Right atrium auricular region (tissue), 2 donors: ENCODE measurements around the gene SIGLEC10. TPM values are rescaled to one million over a fixed set of nuclear protein-coding genes. Genes with fewer than 3 reads are reported as not detected.

Experiments used
- DNase-seq: peaks from one replicate; pipeline ENCODE4 v3.0.0-alpha.2; 2019; ENCODE audit warnings: low spot score
- H3K27ac ChIP-seq, 2 donors: fragments of 200-600 bp; sonication (generic); 1 replicate in 1 of 2; 2 replicates in 1 of 2; pipeline ENCODE4 v1.5.1; 2016 to 2019
- H3K27me3 ChIP-seq, 2 donors: fragments of 200-600 bp; sonication (generic); one replicate each; pipeline versions ENCODE4 v1.5.1 to v1.6.0; 2017 to 2019
- H3K36me3 ChIP-seq: fragments of 200-600 bp; sonication (generic); one replicate; pipeline ENCODE4 v1.5.1; 2016
- H3K4me1 ChIP-seq, 2 donors: fragments of 200-600 bp; sonication (generic); one replicate each; pipeline versions ENCODE4 v1.5.1 to v1.6.0; 2017 to 2019
- H3K4me3 ChIP-seq, 2 donors: fragments of 200-600 bp; sonication (generic); 1 replicate in 1 of 2; 2 replicates in 1 of 2; pipeline ENCODE4 v1.5.1; 2017 to 2019; ENCODE audit warnings: mild to moderate bottlenecking in 1 of 2, moderate library complexity in 1 of 2
- H3K9me3 ChIP-seq, 2 donors: fragments of 200-600 bp; sonication (generic); one replicate each; pipeline ENCODE4 v1.5.1; 2019
- CTCF ChIP-seq, 2 donors: fragments of 200-600 bp; sonication (generic); IDR thresholded peaks; one replicate each; pipeline ENCODE4 v1.5.1; 2019; ENCODE audit warnings: antibody characterized with exemption in 2 of 2
- total RNA-seq, 2 donors: library from RNA; depleted of rRNA; stranded (reverse); fragments of >200 nt; gene quantifications; one replicate each; pipeline ENCODE4 v1.1.0, GENCODE V29; 2016

Gene SIGLEC10
- total RNA-seq, 2 donors from 2014 or later: 0.22 to 7.7 TPM

- Histone ChIP-seq H3K9me3 (no peaks in the 10 kb centered on the region), H3K27ac (no peak overlapping the region), H3K4me3 (no peak overlapping the region), H3K36me3 (no peaks in the 10 kb centered on the region), H3K27me3 (no peaks in the 10 kb centered on the region), H3K4me1 (no peaks in the 10 kb centered on the region)
- no peak for DNase-seq
- TF ChIP-seq CTCF (IDR thresholded peaks at IDR 0.05): no peak
Measured at GRCh38 chr19:51433043-51433442, 15.6 kb upstream of the SIGLEC10 start.

GRCh38 chr19:51431124-51431523 lies 13.7 kb upstream of the SIGLEC10 start:
- no peak overlapping the region for H3K27ac ChIP-seq
- TF ChIP-seq CTCF (IDR thresholded peaks at IDR 0.05): no peak

DNA sequence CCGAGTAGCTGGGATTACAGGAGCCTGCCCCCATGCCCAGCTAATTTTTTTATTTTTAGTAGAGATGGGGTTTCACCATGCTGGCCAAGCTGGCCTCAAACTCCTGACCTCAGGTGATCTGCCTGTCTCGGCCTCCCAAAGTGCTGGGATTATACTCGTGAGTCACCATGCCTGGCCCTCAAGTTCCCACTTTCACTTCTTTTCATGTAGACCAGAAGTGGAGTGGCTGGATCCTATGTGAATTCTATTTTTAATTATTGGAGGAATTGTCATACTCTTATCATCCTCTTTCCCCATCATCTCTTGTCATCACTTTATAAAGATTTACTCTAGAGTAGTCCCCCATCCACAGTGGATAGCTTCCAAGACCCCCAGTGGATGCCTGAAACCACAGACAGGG lies 12.8 kb upstream of the SIGLEC10 start:
- Histone ChIP-seq H3K4me3 (no peak overlapping the region), H3K36me3 (no peaks in the 10 kb centered on the region), H3K27me3 (no peaks in the 10 kb centered on the region), H3K27ac (no peak overlapping the region), H3K9me3 (no peaks in the 10 kb centered on the region), H3K4me1 (no peaks in the 10 kb centered on the region)
- TF ChIP-seq CTCF (IDR thresholded peaks at IDR 0.05): no peak
- DNase-seq: no peak

More at GRCh38 chr19:51431124-51431523, 13.7 kb upstream of the SIGLEC10 start:
- Histone ChIP-seq H3K4me3 (no peak overlapping the region), H3K27me3 (no peaks in the 10 kb centered on the region), H3K36me3 (no peaks in the 10 kb centered on the region), H3K4me1 (no peaks in the 10 kb centered on the region), H3K9me3 (no peaks in the 10 kb centered on the region)
- no peak for DNase-seq

- no peak for TF ChIP-seq CTCF (IDR thresholded peaks at IDR 0.05)
- peak; percentile 68 for DNase-seq
- Histone ChIP-seq H3K4me1 (no peaks in the 10 kb centered on the region), H3K27me3 (no peaks in the 10 kb centered on the region), H3K4me3 (no peak overlapping the region), H3K36me3 (no peaks in the 10 kb centered on the region), H3K27ac (no peak overlapping the region), H3K9me3 (no peaks in the 10 kb centered on the region)
Measured at GRCh38 chr19:51427201-51427600, 9.8 kb upstream of the SIGLEC10 start.

DNA sequence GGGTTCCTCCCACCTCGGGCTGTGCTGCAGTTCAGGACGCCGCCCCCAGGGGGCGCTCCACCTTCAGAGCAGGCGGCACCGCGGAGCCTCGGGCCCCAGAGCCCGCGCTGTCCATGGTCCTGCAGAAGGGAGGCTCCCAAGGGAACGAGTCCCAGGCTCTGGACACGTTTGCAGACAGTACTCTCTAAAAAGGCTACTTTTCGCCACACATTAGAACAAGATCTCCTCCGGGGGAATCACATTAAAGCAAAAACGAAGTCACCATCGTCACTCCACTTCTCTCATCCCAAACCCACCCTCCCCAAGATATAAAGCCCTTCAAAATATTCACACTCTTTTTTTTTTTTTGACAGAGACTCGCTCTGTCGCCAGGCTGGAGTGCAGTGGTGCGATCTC lies 4.6 kb upstream of the SIGLEC10 start:
- peaks cover 0 to 5% of the 10 kb centered on the region in 2 donors for H3K27me3 ChIP-seq
- no peaks in the 10 kb centered on the region for H3K9me3 ChIP-seq
- no peak overlapping the region for H3K4me3 ChIP-seq
- DNase-seq: peak; percentile 64
- H3K36me3 ChIP-seq: no peaks in the 10 kb centered on the region
- peaks cover 0 to 4% of the 10 kb centered on the region in 2 donors for H3K4me1 ChIP-seq
- peak; percentile 80 to 95 for TF ChIP-seq CTCF (IDR thresholded peaks at IDR 0.05)
- H3K27ac ChIP-seq: no peak overlapping the region
